Naive thymus-derived CD8-positive, alpha-beta T cell (primary cell): ENCODE results near the gene SLC23A2. TPM values are rescaled to one million over a fixed set of nuclear protein-coding genes. Genes with fewer than 3 reads are reported as not detected.
"Not testable (repeated sequence)": the region's sequence is repeated elsewhere in the genome, so short reads cannot be mapped to it uniquely, and the experiment has no call there.

ENCODE experiments used
- ATAC-seq, 2 donors: fragments of 150-1000 bp; cut with Tn5 transposase in 1 of 2; sonication (Bioruptor Pico), chemical (Tn5 transposase) in 1 of 2; 1 replicate in 1 of 2; 2 replicates in 1 of 2; pipeline ENCODE4 v1.10.0; 2021; ENCODE audit warnings: mild to moderate bottlenecking in 2 of 2, moderate library complexity in 2 of 2
- POLR2A ChIA-PET: fragments of 350-600 bp; sonication (Branson Sonifier 250); formaldehyde crosslinking; loops from one replicate; lab custom pipeline; 2021; ENCODE audit warnings: antibody characterized with exemption; lab: Charles Lee
- DNase-seq, 10 donors: peaks; one replicate each; pipeline versions ENCODE4 v3.0.0 to v3.0.0-alpha.2; 2020 to 2022
- H3K27ac Mint-ChIP-seq, 10 donors: one replicate each; pipeline ENCODE4 v1.8.0; 2020 to 2022; ENCODE audit warnings: mild to moderate bottlenecking in 10 of 10, mixed read lengths in 10 of 10, moderate library complexity in 4 of 10, inconsistent platforms in 1 of 10
- H3K27me3 Mint-ChIP-seq, 5 donors: one replicate each; pipeline ENCODE4 v1.8.0; 2021 to 2022; ENCODE audit warnings: mixed read lengths in 5 of 5
- H3K36me3 Mint-ChIP-seq, 3 donors: one replicate each; pipeline ENCODE4 v1.8.0; 2020 to 2022; ENCODE audit warnings: mixed read lengths in 3 of 3, mild to moderate bottlenecking in 2 of 3, inconsistent platforms in 1 of 3
- H3K4me1 Mint-ChIP-seq, 4 donors: one replicate each; pipeline ENCODE4 v1.8.0; 2021 to 2022; ENCODE audit warnings: mixed read lengths in 4 of 4
- H3K4me3 Mint-ChIP-seq, 10 donors: one replicate each; pipeline ENCODE4 v1.8.0; 2020 to 2022; ENCODE audit warnings: mild to moderate bottlenecking in 10 of 10, mixed read lengths in 10 of 10, moderate library complexity in 6 of 10, inconsistent platforms in 1 of 10
- H3K9me3 Mint-ChIP-seq, 9 donors: one replicate each; pipeline ENCODE4 v1.8.0; 2020 to 2022; ENCODE audit warnings: mixed read lengths in 9 of 9, mild to moderate bottlenecking in 3 of 9, inconsistent platforms in 1 of 9, moderate library complexity in 1 of 9
- polyA plus RNA-seq, 3 donors: library from polyadenylated mRNA; unstranded; fragments of 300-500 nt; fragmentation: Illumina TruSeq; gene quantifications; one replicate each; pipeline ENCODE4 v1.2.3, GENCODE V29; 2021
- total RNA-seq, 8 experiments: library from RNA in 2 of 8; stranded (reverse) in 2 of 8; gene quantifications; one replicate each; pipeline ENCODE4 v1.2.3 and lab custom pipeline; 2021 to 2026

SLC23A2 gene
- total and polyA plus RNA-seq, 5 experiments from 2014 or later, result 5.6 to 24.3 (median 8.1) TPM

DNA sequence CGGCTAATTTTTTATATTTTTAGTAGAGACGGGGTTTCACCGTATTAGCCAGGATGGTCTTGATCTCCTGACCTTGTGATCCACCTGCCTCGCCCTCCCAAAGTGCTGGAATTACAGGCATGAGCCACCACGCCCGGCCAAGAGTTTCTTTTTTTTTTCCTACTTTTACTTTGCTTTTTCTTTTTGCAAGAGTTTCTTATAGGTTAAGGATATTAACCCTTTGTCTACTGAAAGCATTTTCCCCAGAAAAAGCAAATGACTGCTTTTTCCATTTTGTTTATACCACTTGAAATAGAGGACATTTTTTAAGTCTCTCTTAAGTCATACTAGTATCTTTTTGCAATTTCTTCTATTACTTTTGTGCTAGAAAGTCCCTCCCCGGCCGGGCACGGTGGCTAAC, 25.3 kb downstream of the SLC23A2 start:
- Mint-ChIP-seq H3K4me1 (peaks cover 19 to 48% (median 36%) of the 10 kb centered on the region in 4 donors), H3K27ac (peak overlapping the region in 2 of 10 donors; percentile 16 to 32)
- DNase-seq, H3K4me3 Mint-ChIP-seq, POLR2A ChIA-PET, H3K36me3 Mint-ChIP-seq, ATAC-seq, H3K9me3 Mint-ChIP-seq, H3K27me3 Mint-ChIP-seq: not testable (repeated sequence)

DNA sequence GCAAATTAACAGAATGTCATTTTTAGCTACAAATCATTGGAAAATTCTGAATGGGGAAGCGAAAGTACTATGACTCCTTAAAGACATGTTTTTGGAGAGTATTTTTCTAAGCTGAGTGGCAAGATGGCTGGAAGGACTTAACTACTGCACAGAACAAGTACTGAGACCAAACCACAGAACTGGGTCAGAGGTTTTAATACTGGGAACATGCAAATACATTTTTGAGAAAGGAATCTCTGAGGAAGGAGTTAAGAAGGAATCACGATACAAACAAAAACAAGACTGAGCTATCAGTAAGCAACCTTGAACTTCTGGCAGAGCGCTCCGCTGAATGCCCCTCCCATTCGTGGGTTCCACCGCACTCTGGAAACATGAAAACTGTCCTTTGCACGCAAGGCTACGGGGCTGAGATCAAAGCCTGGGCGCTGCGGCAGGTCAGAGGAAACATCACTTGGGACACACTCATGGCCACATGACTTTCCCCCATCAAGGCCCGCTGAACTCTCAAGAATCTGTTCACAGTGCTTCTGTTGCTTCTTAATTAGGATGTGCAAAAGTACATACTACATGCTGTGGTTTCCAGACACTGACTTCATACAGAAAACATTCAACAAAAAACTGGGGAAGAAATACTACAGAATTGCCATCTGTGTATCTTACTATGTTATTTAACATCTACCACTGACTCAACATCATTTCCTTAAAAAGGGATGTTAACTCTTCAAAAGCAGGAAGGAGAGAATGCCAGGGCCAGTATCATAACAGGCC, 27.8 kb downstream of the SLC23A2 start:
- POLR2A ChIA-PET, result no interaction called here
- peak; percentile 68 to 83 for ATAC-seq
- H3K36me3 Mint-ChIP-seq, result peaks cover 0 to 26% (median 6%) of the 10 kb centered on the region in 3 donors
- peaks cover 15 to 40% (median 28%) of the 10 kb centered on the region in 4 donors for H3K4me1 Mint-ChIP-seq
- no peaks in the 10 kb centered on the region for H3K27me3 Mint-ChIP-seq
- H3K4me3 Mint-ChIP-seq, result peak overlapping the region; percentile 2 to 78 (median 64)
- H3K9me3 Mint-ChIP-seq, result no peaks in the 10 kb centered on the region
- DNase-seq, result peak in 7 of 10 donors; percentile 10 to 21 (median 13)
- peak overlapping the region; percentile 18 to 85 (median 63) for H3K27ac Mint-ChIP-seq

- POLR2A ChIA-PET, result no interaction called here
- DNase-seq (no peak), ATAC-seq (no peak)
- H3K27me3 Mint-ChIP-seq, result no peaks in the 10 kb centered on the region
- peaks cover 15 to 34% (median 24%) of the 10 kb centered on the region in 4 donors for H3K4me1 Mint-ChIP-seq
- peak overlapping the region in 6 of 10 donors; percentile 26 to 85 (median 74) for H3K27ac Mint-ChIP-seq
- H3K36me3 Mint-ChIP-seq, result peaks cover 7 to 34% (median 10%) of the 10 kb centered on the region in 3 donors
- no peaks in the 10 kb centered on the region for H3K9me3 Mint-ChIP-seq
- peak overlapping the region in 8 of 10 donors; percentile 22 to 75 (median 62) for H3K4me3 Mint-ChIP-seq
Observed at GRCh38 chr20:4972506-4973251, 28.6 kb downstream of the SLC23A2 start.

DNA sequence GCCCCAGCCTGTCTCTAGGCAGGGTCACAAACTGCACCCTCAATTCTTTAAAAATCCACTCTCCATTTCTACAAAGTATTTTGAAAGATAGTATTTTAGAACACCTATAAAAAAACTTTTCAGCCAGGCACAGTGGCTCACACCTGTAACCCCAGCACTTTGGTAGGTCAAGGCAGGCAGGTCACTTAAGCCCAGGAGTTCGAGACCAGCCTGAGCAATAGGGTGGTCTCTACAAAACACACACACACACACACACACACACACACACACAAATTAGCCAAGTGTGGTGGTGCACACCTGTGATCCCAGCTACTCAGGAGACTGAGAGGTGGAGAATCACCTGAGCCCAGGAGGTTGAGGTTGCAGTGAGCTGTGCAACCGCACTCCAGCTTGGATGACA, 30.2 kb downstream of the SLC23A2 start:
- H3K27me3 Mint-ChIP-seq, result no peaks in the 10 kb centered on the region
- peaks cover 17 to 30% (median 25%) of the 10 kb centered on the region in 4 donors for H3K4me1 Mint-ChIP-seq
- POLR2A ChIA-PET, result no interaction called here
- no peak overlapping the region for H3K4me3 Mint-ChIP-seq
- no peak for DNase-seq
- H3K9me3 Mint-ChIP-seq, result no peaks in the 10 kb centered on the region
- no peak for ATAC-seq
- peaks cover 7 to 39% (median 10%) of the 10 kb centered on the region in 3 donors for H3K36me3 Mint-ChIP-seq
- H3K27ac Mint-ChIP-seq, result peak overlapping the region in 3 of 10 donors; percentile 33 to 60 (median 41)

DNA sequence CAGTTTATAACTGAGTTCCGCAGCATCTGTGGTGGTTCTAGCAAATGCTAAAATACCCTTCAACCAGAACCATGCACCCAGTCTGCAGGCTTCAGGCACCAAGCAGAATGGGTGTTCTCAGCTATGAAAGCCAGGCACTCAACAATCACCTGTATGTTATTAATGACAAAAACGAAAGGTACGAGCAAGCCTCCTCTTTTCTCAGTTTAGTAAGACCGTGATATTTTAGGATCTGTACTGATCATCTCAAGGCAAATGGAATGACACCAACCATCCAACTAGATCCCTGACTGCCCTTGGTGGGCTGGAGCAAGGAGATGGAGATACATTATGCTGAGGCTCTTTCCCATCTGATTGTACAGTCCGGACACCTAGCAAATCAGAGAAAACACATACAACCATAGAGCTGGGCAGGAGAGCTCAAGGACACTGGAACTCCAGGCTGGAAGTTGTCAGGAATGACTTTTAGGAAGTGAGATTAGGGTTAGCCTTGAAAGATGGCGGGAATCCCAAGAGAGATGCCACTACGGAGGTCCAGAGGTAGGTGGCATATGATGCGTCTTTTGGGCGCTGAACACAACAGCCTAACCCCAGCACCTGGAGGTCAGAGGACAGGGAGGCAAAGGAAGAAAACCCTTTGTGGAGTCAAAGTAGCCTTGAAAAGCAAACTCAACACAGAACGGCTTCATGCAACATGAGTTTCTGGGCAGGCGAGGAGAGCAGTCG, 33.4 kb downstream of the SLC23A2 start:
- POLR2A ChIA-PET, result interaction anchor here (0.5 kb wide), 1 partner anchor 119 kb away, joined by 9 read pairs; no protein-coding TSS in a partner anchor
- Mint-ChIP-seq H3K4me1 (peaks cover 6 to 10% (median 9%) of the 10 kb centered on the region in 4 donors), H3K4me3 (no peak overlapping the region)

GRCh38 chr20:4966826-4967751, 34.2 kb downstream of the SLC23A2 start:
- no peak overlapping the region for H3K4me3 Mint-ChIP-seq
- H3K27me3 Mint-ChIP-seq, result no peaks in the 10 kb centered on the region
- H3K4me1 Mint-ChIP-seq, result peaks cover 8 to 12% (median 11%) of the 10 kb centered on the region in 4 donors
- no peaks in the 10 kb centered on the region for H3K9me3 Mint-ChIP-seq
- peaks cover 7 to 39% (median 10%) of the 10 kb centered on the region in 3 donors for H3K36me3 Mint-ChIP-seq
- POLR2A ChIA-PET, result interaction anchor here (0.5 kb wide), 1 partner anchor 118 kb away, joined by 9 read pairs; no protein-coding TSS in a partner anchor
- no peak for DNase-seq
- peak overlapping the region in 4 of 10 donors; percentile 4 to 88 (median 60) for H3K27ac Mint-ChIP-seq
- ATAC-seq, result no peak

More for the DNA sequence above, 33.4 kb downstream of the SLC23A2 start:
- Mint-ChIP-seq H3K27ac (peak overlapping the region in 1 of 10 donors; percentile 6), H3K27me3 (no peaks in the 10 kb centered on the region), H3K36me3 (peaks cover 7 to 39% (median 10%) of the 10 kb centered on the region in 3 donors), H3K9me3 (no peaks in the 10 kb centered on the region)
- ATAC-seq (no peak), DNase-seq (no peak)

- ATAC-seq (peak; percentile 80 to 88), DNase-seq (peak in 4 of 10 donors; percentile 22 to 36 (median 30))
- Mint-ChIP-seq H3K27ac (peak overlapping the region; percentile 67 to 93 (median 87)), H3K36me3 (peaks cover 0 to 2% (median 1%) of the 10 kb centered on the region in 3 donors), H3K4me3 (peak overlapping the region in 6 of 10 donors; percentile 25 to 64 (median 52)), H3K27me3 (no peaks in the 10 kb centered on the region), H3K4me1 (peaks cover 12 to 22% (median 20%) of the 10 kb centered on the region in 4 donors), H3K9me3 (no peaks in the 10 kb centered on the region)
- POLR2A ChIA-PET, result interaction anchor here (1.3 kb wide), 1 partner anchor 151 kb away, joined by 5 read pairs; no protein-coding TSS in a partner anchor
Observed at GRCh38 chr20:4962241-4962855, 39.0 kb downstream of the SLC23A2 start.

- POLR2A ChIA-PET, result interaction anchor here (0.6 to 1.3 kb wide), 2 partner anchors 95 to 150 kb away, joined by 5 to 7 read pairs; no protein-coding TSS in a partner anchor
- H3K4me1 Mint-ChIP-seq, result peaks cover 10 to 21% (median 19%) of the 10 kb centered on the region in 4 donors
- H3K27me3 Mint-ChIP-seq, result no peaks in the 10 kb centered on the region
- DNase-seq (peak in 4 of 10 donors; percentile 23 to 38 (median 32)), ATAC-seq (peak; percentile 82 to 91)
- peak overlapping the region in 9 of 10 donors; percentile 6 to 74 (median 48) for H3K4me3 Mint-ChIP-seq
- no peaks in the 10 kb centered on the region for H3K9me3 Mint-ChIP-seq
- peaks cover 0 to 2% (median 0%) of the 10 kb centered on the region in 3 donors for H3K36me3 Mint-ChIP-seq
- H3K27ac Mint-ChIP-seq, result peak overlapping the region; percentile 57 to 93 (median 84)
Observed at GRCh38 chr20:4961746-4962145, 39.6 kb downstream of the SLC23A2 start.

DNA sequence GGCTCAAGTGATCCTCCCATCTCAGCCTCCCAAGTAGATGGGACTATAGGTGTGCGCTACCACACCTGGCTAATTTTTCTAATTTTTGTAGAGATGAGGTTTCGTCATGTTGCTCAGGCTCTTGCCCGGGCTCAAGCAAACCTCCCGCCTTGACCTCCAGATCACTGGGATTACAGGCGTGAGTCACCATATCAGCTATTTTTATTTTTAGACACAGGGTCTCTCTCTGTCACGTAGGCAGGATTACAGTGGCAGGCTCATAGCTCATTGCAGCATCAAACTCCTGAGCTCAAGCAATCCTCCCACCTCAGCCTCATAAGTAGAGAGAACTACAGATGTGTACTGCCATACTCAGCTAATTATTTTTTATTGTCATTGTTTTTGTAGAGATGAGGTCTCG, 41.7 kb downstream of the SLC23A2 start:
- no peaks in the 10 kb centered on the region for H3K27me3 Mint-ChIP-seq
- H3K4me1 Mint-ChIP-seq, result peaks cover 9 to 22% (median 20%) of the 10 kb centered on the region in 4 donors
- no peak for DNase-seq
- no peak overlapping the region for H3K4me3 Mint-ChIP-seq
- POLR2A ChIA-PET, result interaction anchor here (0.5 to 1.4 kb wide), 3 partner anchors 10 to 148 kb away, joined by 3 read pairs; no protein-coding TSS in a partner anchor
- H3K9me3 Mint-ChIP-seq, result no peaks in the 10 kb centered on the region
- no peak for ATAC-seq
- H3K27ac Mint-ChIP-seq, result peak overlapping the region in 3 of 10 donors; percentile 20 to 63 (median 30)
- H3K36me3 Mint-ChIP-seq, result peaks cover 0 to 2% (median 0%) of the 10 kb centered on the region in 3 donors

DNA sequence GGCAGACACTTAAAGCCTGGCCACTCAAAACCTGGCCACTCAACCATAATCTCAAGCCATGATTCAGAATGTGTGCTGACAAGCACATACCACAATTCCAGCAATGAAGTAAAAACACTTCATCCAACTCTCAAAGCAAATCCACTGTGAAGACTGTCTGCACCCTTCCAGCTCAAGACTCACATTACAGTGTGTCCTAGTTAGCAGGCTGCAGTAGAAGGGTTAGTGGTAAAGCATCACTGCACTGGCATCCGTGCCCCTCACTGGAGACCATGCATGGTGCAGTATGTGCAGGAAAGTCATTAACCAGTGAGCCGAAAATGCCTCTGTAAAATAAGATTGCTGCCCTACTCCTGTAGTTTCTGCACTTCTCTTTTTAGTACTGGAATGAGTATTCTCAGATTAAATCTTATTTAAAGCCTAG, 43.4 kb downstream of the SLC23A2 start:
- Mint-ChIP-seq H3K27ac (no peak overlapping the region), H3K27me3 (no peaks in the 10 kb centered on the region), H3K4me3 (no peak overlapping the region), H3K4me1 (peaks cover 7 to 20% (median 18%) of the 10 kb centered on the region in 4 donors), H3K36me3 (peaks cover 0 to 3% (median 0%) of the 10 kb centered on the region in 3 donors), H3K9me3 (no peaks in the 10 kb centered on the region)
- no peak for DNase-seq
- POLR2A ChIA-PET, result interaction anchor here (0.7 kb wide), 1 partner anchor 48 kb away, joined by 3 read pairs; no protein-coding TSS in a partner anchor
- no peak for ATAC-seq
